HepG2 (cell line): ENCODE measurements around the gene HNRNPM. TPM values are rescaled to one million over a fixed set of nuclear protein-coding genes. Genes with fewer than 3 reads are reported as not detected.

Source experiments
- ATAC-seq: fragments of 200-7000 bp; cut with Tn5 transposase; 3 replicates; pipeline ENCODE4 v1.9.1; 2020; ENCODE audit warnings: mild to moderate bottlenecking, moderate library complexity
- BruUV-seq: library from RNA; stranded (reverse); fragments of 400-500 nt; replicated peaks from 2 replicates; lab custom pipeline; 2021; lab: Mats Ljungman, UMichigan
- CTCF ChIA-PET: fragments of 300-600 bp; formaldehyde crosslinking; extraction: SDS; loops from one replicate; lab custom pipeline; 2021; ENCODE audit warnings: low total read pairs, inconsistent platforms, low intra/inter-chr PET ratio; lab: Yijun Ruan, JAX
- POLR2A ChIA-PET: fragments of 350-600 bp; sonication (Branson Sonifier 250); formaldehyde crosslinking; loops from one replicate; lab custom pipeline; 2020; ENCODE audit warnings: antibody characterized with exemption, inconsistent platforms; lab: Yijun Ruan, JAX
- DNase-seq: peaks from one replicate; pipeline ENCODE4 v3.0.0-alpha.2; 2015; ENCODE audit warnings: low spot score
- FAIRE-seq: peaks from 3 replicates; lab custom pipeline; 2011; peaks lifted over from hg19 to GRCh38; lab: Jason Lieb, UNC
- H2AFZ ChIP-seq: one replicate; pipeline ENCODE4 v1.6.1; 2011; ENCODE audit warnings: low read length, inconsistent platforms
- H3K27ac ChIP-seq: fragments of 300-600 bp; 3 replicates; pipeline ENCODE4 v1.8.0; 2011; ENCODE audit warnings: mixed run types, mild to moderate bottlenecking, mixed read lengths, low read length, inconsistent platforms; ENCODE audit not compliant: insufficient read depth; ENCODE audit errors: extremely low read length
- H3K27me3 ChIP-seq, 2 experiments: fragments of 200-600 bp in 1 of 2; 2 replicates in 1 of 2; 3 replicates in 1 of 2; pipeline versions ENCODE4 v1.6.0 to v1.8.0; 2011; ENCODE audit warnings: low read length in 2 of 2, mild to moderate bottlenecking in 2 of 2, moderate library complexity in 2 of 2, inconsistent platforms in 1 of 2; ENCODE audit not compliant: insufficient read depth in 2 of 2, control insufficient read depth in 1 of 2
- H3K36me3 ChIP-seq, 2 experiments: fragments of 200-600 bp in 1 of 2; replicated peaks in 1 of 2; 2 replicates in 1 of 2; 3 replicates in 1 of 2; pipeline versions ENCODE4 v1.5.1 to v1.8.0; 2011; ENCODE audit warnings: low read length in 2 of 2, inconsistent platforms in 1 of 2; ENCODE audit not compliant: insufficient read depth in 2 of 2, control insufficient read depth in 1 of 2
- H3K4me1 ChIP-seq: 2 replicates; pipeline ENCODE4 v1.5.1; 2012; ENCODE audit warnings: low read length, inconsistent platforms; ENCODE audit not compliant: insufficient read depth
- H3K4me2 ChIP-seq: 2 replicates; pipeline ENCODE4 v1.6.0; 2011; ENCODE audit warnings: low read depth, low read length, inconsistent platforms
- H3K4me3 ChIP-seq, 3 experiments: fragments of 200-600 bp in 1 of 3; sonication (generic), shearing (Covaris generic) in 1 of 3; replicated peaks in 1 of 3; 2 replicates each; pipeline ENCODE4 v1.5.1; 2011 to 2016; ENCODE audit warnings: low read length in 3 of 3, inconsistent platforms in 2 of 3, low read depth in 2 of 3, mild to moderate bottlenecking in 2 of 3, control low read depth in 1 of 3, mixed read lengths in 1 of 3; ENCODE audit not compliant: insufficient read depth in 1 of 3
- H3K79me2 ChIP-seq: one replicate; pipeline ENCODE4 v1.6.1; 2011; ENCODE audit warnings: low read length, inconsistent platforms; ENCODE audit not compliant: insufficient read depth
- H3K9ac ChIP-seq: 2 replicates; pipeline ENCODE4 v1.6.0; 2011; ENCODE audit warnings: mild to moderate bottlenecking, low read depth, low read length, inconsistent platforms; ENCODE audit not compliant: insufficient read depth
- H3K9me3 ChIP-seq: 2 replicates; pipeline ENCODE4 v1.5.1; 2012; ENCODE audit warnings: mild to moderate bottlenecking, low read length
- H4K20me1 ChIP-seq: 2 replicates; pipeline ENCODE4 v1.6.0; 2011; ENCODE audit warnings: inconsistent platforms, mild to moderate bottlenecking, low read length, moderate library complexity; ENCODE audit not compliant: insufficient read depth
- HOXA9 ChIP-seq: sonication (generic); formaldehyde crosslinking; IDR thresholded peaks from 2 replicates; pipeline ENCODE4 v1.8.1; 2022; ENCODE audit warnings: missing genetic modification reagents, mild to moderate bottlenecking, moderate library complexity, borderline replicate concordance
- KDM5B ChIP-seq: sonication (generic); formaldehyde crosslinking; IDR thresholded peaks from 2 replicates; pipeline ENCODE4 v1.4.0; 2020; ENCODE audit warnings: missing genetic modification reagents, mild to moderate bottlenecking, borderline replicate concordance
- NONO ChIP-seq, 2 experiments: fragments of 450-650 bp in 1 of 2; sonication (generic) in 1 of 2; formaldehyde crosslinking in 1 of 2; IDR thresholded peaks in 1 of 2; conservative IDR thresholded peaks in 1 of 2; 2 replicates each; pipeline versions ENCODE4 v1.6.1 to v1.8.0; 2017 to 2022; ENCODE audit warnings: mild to moderate bottlenecking in 1 of 2, missing genetic modification reagents in 1 of 2, moderate library complexity in 1 of 2
- POLR2AphosphoS2 ChIP-seq: IDR thresholded peaks from 2 replicates; pipeline ENCODE4 v1.6.1; 2011; ENCODE audit warnings: low read depth, low read length, improper control_type of control experiment
- ZNF276 ChIP-seq: sonication (generic); formaldehyde crosslinking; IDR thresholded peaks from 2 replicates; pipeline ENCODE4 v1.4.0; 2020; ENCODE audit warnings: mild to moderate bottlenecking, low read depth, missing genetic modification reagents
- ZNF350 ChIP-seq: sonication (generic); formaldehyde crosslinking; IDR thresholded peaks from 2 replicates; pipeline ENCODE4 v1.4.0; 2020; ENCODE audit warnings: mild to moderate bottlenecking, low read depth, missing genetic modification reagents, borderline replicate concordance
- ZNF383 ChIP-seq: sonication (generic); formaldehyde crosslinking; IDR thresholded peaks from 2 replicates; pipeline ENCODE4 v1.4.0; 2020; ENCODE audit warnings: missing genetic modification reagents, mild to moderate bottlenecking, borderline replicate concordance
- ZNF619 ChIP-seq: sonication (generic); formaldehyde crosslinking; IDR thresholded peaks from 2 replicates; pipeline ENCODE4 v1.4.0; 2020; ENCODE audit warnings: mild to moderate bottlenecking, missing genetic modification reagents
- WGBS: methylation state at CpG from one replicate; pipeline ENCODE4 v1.1.6; 2017; ENCODE audit warnings: low lambda C conversion rate; 5-methylcytosine and 5-hydroxymethylcytosine counted together
- in situ Hi-C: cut with HindIII; loops from 2 replicates; pipeline ENCODE4 v1.10.0; 2017; ENCODE audit warnings: low pct_unique_long_range_greater_than_20kb; ENCODE audit not compliant: extremely low pct_ligation_motif_present
- intact Hi-C: fragments of 100-400 bp; cut with micrococcal nuclease; formaldehyde crosslinking; loops from one replicate; pipeline ENCODE4 v1.10.0; 2022; ENCODE audit not compliant: unreplicated experiment
- polyA plus RNA-seq, 8 experiments: library from polyadenylated mRNA; depleted of rRNA in 3 of 8; stranded (reverse) in 7 of 8; unstranded in 1 of 8; fragments of >200 nt; fragmentation: Illumina TruSeq in 4 of 8; extraction: Trizol in 4 of 8; gene quantifications; 2 replicates each; pipeline versions ENCODE4 v1.2.1 to v1.2.3, GENCODE V29; 2011 to 2016; ENCODE audit warnings: low read depth in 4 of 8, missing spikeins in 1 of 8, mixed read lengths in 1 of 8; ENCODE audit not compliant: insufficient read depth in 1 of 8
- total RNA-seq, 5 experiments: library from RNA; depleted of rRNA; stranded (reverse); fragments of >200 nt; fragmentation: Illumina TruSeq; extraction: Trizol; gene quantifications; 2 replicates each; pipeline ENCODE4 v1.2.3, GENCODE V29; 2016; ENCODE audit warnings: low read depth in 1 of 5

Gene HNRNPM
- total and polyA plus RNA-seq, 2 of the 13 experiments (the other 11 are each of a cell fraction or from before 2014, with no cell fraction given), result 56.7 to 102 TPM

DNA sequence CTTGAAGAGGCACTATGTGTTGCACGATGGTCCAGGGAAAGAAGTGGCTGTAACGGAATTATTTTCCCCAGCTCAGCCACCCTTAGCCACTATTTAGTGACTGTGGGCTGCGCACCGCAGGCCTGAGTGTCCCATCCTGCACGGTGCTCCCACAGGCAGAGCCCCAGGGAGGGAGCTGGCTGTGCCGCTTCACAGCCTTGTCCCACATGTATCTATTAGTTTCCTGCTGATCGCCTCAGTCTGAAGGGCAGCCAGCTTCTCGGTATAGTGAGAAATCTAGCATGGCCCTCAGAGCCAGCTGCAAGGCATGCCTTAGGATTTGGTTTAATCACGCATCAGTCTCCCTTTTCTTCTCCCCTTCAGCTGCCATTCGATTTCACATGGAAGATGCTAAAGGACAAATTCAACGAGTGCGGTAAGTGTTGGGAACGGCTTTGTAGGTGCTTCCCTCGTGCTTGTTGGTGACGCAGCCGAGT is 41.9 kb downstream of the HNRNPM start:
- in situ Hi-C loops, result no loop called here
- TF ChIP-seq POLR2AphosphoS2, result peak; percentile 57; the same call in 1 of the 2 replicates
- TF ChIP-seq KDM5B (CRISPR knock-in tag), result no peak
- TF ChIP-seq ZNF350, result no peak
- TF ChIP-seq ZNF383 (CRISPR knock-in tag), result no peak
- Histone ChIP-seq H3K4me1 (no peaks in the 10 kb centered on the region), H3K4me3 (no peak overlapping the region), H3K36me3 (peaks cover 39 to 67% of the 10 kb centered on the region in 2 experiments; a peak in 4 of 5 replicates), H3K9ac (no peak overlapping the region), H3K4me2 (no peak overlapping the region), H3K27ac (no peak overlapping the region), H2AFZ (no peak overlapping the region), H3K27me3 (no peaks in the 10 kb centered on the region), H4K20me1 (peaks cover 23% of the 10 kb centered on the region), H3K79me2 (peaks cover under 1% of the 10 kb centered on the region), H3K9me3 (no peaks in the 10 kb centered on the region)
- WGBS, result 97% methylated on average over 16 of the region's 16 CpGs
- intact Hi-C loops, result no loop called here
- DNase-seq (no peak), ATAC-seq (no peak), FAIRE-seq (no peak)
- no TSS peak for BruUV-seq
- ChIA-PET CTCF (no interaction called here), POLR2A (no interaction called here)

DNA sequence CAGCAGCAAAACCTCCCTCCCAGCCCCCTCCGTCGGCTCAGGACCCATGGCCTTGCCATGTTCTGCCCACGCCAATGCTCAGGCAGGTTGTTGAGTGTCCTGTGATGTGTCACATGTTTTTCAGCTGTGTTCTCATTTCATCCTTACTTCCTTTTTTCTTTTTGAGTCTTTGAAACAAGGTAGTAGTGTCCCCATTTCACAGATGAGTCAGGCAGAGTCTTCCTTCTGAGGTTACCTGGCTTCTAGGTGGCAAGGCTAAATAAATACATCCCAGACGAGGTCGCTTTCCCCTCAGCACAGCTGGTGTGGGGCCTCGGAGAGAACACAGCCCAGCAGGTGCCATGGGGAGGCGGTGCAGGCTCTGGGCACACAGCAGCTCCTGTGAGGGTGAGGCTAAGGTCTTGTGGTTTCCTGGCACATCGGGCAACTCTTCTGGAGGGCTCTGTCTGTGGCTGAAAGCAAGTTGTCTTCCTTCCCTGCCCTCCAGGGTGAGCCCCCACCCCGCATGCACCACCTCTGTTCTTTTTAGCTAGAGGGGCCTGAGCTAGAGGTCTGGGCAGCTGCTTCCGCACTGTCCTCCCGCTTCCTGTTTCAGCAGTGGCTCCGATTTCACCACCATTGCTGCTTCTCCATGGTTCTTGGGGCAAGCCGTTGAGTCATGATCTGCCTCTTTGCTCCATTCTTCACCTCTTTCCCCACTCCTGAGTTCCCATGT is 42.5 kb downstream of the HNRNPM start:
- no peak for DNase-seq
- POLR2A ChIA-PET, result no interaction called here
- Histone ChIP-seq H4K20me1 (peaks cover 20% of the 10 kb centered on the region), H2AFZ (no peak overlapping the region), H3K9me3 (no peaks in the 10 kb centered on the region), H3K36me3 (peaks cover 37 to 63% of the 10 kb centered on the region in 2 experiments; a peak in 4 of 5 replicates), H3K4me1 (no peaks in the 10 kb centered on the region), H3K9ac (no peak overlapping the region), H3K27me3 (no peaks in the 10 kb centered on the region), H3K4me2 (no peak overlapping the region), H3K79me2 (no peaks in the 10 kb centered on the region), H3K4me3 (no peak overlapping the region), H3K27ac (no peak overlapping the region)
- CTCF ChIA-PET, result no interaction called here
- in situ Hi-C loops, result no loop called here
- no peak for ATAC-seq
- no peak for FAIRE-seq
- BruUV-seq, result no TSS peak
- intact Hi-C loops, result no loop called here
- 95% methylated on average over 13 of the region's 13 CpGs for WGBS
- TF ChIP-seq ZNF619 (CRISPR knock-in tag) (no peak), HOXA9 (CRISPR knock-in tag) (no peak), ZNF276 (CRISPR knock-in tag) (no peak), NONO (IDR thresholded peaks at IDR 0.05) (no peak), NONO (CRISPR knock-in tag; conservative IDR thresholded peaks at IDR 0.05) (no peak)
